H9 (cell line): Measurements from ENCODE around the gene RUNX1. TPM values are rescaled to one million over a fixed set of nuclear protein-coding genes. Genes with fewer than 3 reads are reported as not detected.

Experiments
- DNase-seq: peaks from one replicate; pipeline ENCODE4 v3.0.0-alpha.2; 2017
- H2AFZ ChIP-seq: one replicate; pipeline ENCODE4 v1.6.1; 2013; ENCODE audit warnings: mild to moderate bottlenecking, low read length, control low read depth, moderate library complexity
- H2AK5ac ChIP-seq: 2 replicates; pipeline ENCODE4 v1.6.1; 2013; ENCODE audit warnings: low read length, control low read depth, mixed read lengths; ENCODE audit not compliant: insufficient read length
- H2BK120ac ChIP-seq: one replicate; pipeline ENCODE4 v1.6.1; 2013; ENCODE audit warnings: low read depth, mild to moderate bottlenecking, low read length, control low read depth, inconsistent platforms; ENCODE audit not compliant: poor library complexity, severe bottlenecking
- H2BK12ac ChIP-seq: 2 replicates; pipeline ENCODE4 v1.6.1; 2013; ENCODE audit warnings: low read length, control low read depth, mixed read lengths, low read depth; ENCODE audit not compliant: insufficient read length
- H2BK15ac ChIP-seq: 2 replicates; pipeline ENCODE4 v1.6.1; 2013; ENCODE audit warnings: low read depth, low read length, control low read depth
- H2BK20ac ChIP-seq: one replicate; pipeline ENCODE4 v1.6.1; 2013; ENCODE audit warnings: low read depth, mild to moderate bottlenecking, low read length, control low read depth, inconsistent platforms; ENCODE audit not compliant: poor library complexity, severe bottlenecking
- H2BK5ac ChIP-seq: 2 replicates; pipeline ENCODE4 v1.6.1; 2013; ENCODE audit warnings: low read length, control low read depth, mixed read lengths; ENCODE audit not compliant: insufficient read length
- H3K14ac ChIP-seq: 2 replicates; pipeline ENCODE4 v1.6.1; 2013; ENCODE audit warnings: low read length, control low read depth; ENCODE audit not compliant: insufficient read depth
- H3K18ac ChIP-seq: 2 replicates; pipeline ENCODE4 v1.6.1; 2013; ENCODE audit warnings: low read depth, mild to moderate bottlenecking, mixed read lengths, low read length, control low read depth; ENCODE audit not compliant: insufficient read length
- H3K23ac ChIP-seq: 2 replicates; pipeline ENCODE4 v1.6.1; 2013; ENCODE audit warnings: low read length, control low read depth, mixed read lengths, low read depth; ENCODE audit not compliant: insufficient read length
- H3K23me2 ChIP-seq: 2 replicates; pipeline ENCODE4 v1.6.1; 2013; ENCODE audit warnings: low read depth, mild to moderate bottlenecking, mixed read lengths, low read length, control low read depth; ENCODE audit not compliant: insufficient read length, poor library complexity, severe bottlenecking
- H3K27ac ChIP-seq: 2 replicates; pipeline ENCODE4 v1.5.1; 2013; ENCODE audit warnings: low read length, control low read depth, mixed read lengths, low read depth; ENCODE audit not compliant: insufficient read length
- H3K27me3 ChIP-seq: 2 replicates; pipeline ENCODE4 v1.6.1; 2013; ENCODE audit warnings: low read length, control low read depth, inconsistent platforms; ENCODE audit not compliant: insufficient read depth
- H3K4ac ChIP-seq: 2 replicates; pipeline ENCODE4 v1.6.1; 2013; ENCODE audit warnings: low read depth, mild to moderate bottlenecking, control low read depth, inconsistent platforms, low read length, moderate library complexity
- H3K4me1 ChIP-seq: 2 replicates; pipeline ENCODE4 v1.6.1; 2013; ENCODE audit warnings: low read length, control low read depth, inconsistent platforms; ENCODE audit not compliant: insufficient read depth
- H3K4me2 ChIP-seq: 2 replicates; pipeline ENCODE4 v1.6.1; 2013; ENCODE audit warnings: low read length, control low read depth, mixed read lengths; ENCODE audit not compliant: insufficient read length, insufficient read depth
- H3K56ac ChIP-seq: 2 replicates; pipeline ENCODE4 v1.6.1; 2013; ENCODE audit warnings: low read depth, mild to moderate bottlenecking, mixed read lengths, low read length, control low read depth; ENCODE audit not compliant: insufficient read length
- H3K79me1 ChIP-seq: 2 replicates; pipeline ENCODE4 v1.6.1; 2013; ENCODE audit warnings: low read depth, mild to moderate bottlenecking, moderate library complexity, low read length, control low read depth, inconsistent platforms; ENCODE audit not compliant: insufficient read depth, poor library complexity, severe bottlenecking
- H3K79me2 ChIP-seq: 2 replicates; pipeline ENCODE4 v1.6.1; 2013; ENCODE audit warnings: low read length, control low read depth, inconsistent platforms; ENCODE audit not compliant: insufficient read depth
- H3K9ac ChIP-seq: 2 replicates; pipeline ENCODE4 v1.6.1; 2013; ENCODE audit warnings: low read length, control low read depth, mixed read lengths; ENCODE audit not compliant: insufficient read length; ENCODE audit errors: extremely low read depth
- H3K9me3 ChIP-seq: one replicate; pipeline ENCODE4 v1.6.1; 2013; ENCODE audit warnings: low read depth, low read length, inconsistent platforms; ENCODE audit not compliant: control insufficient read depth
- H3T11ph ChIP-seq: one replicate; pipeline ENCODE4 v1.6.1; 2013; ENCODE audit warnings: mild to moderate bottlenecking, low read length, control low read depth, inconsistent platforms
- H4K20me1 ChIP-seq: one replicate; pipeline ENCODE4 v1.6.1; 2013; ENCODE audit not compliant: control insufficient read depth, insufficient read length, insufficient read depth
- H4K5ac ChIP-seq: 2 replicates; pipeline ENCODE4 v1.6.1; 2013; ENCODE audit warnings: low read depth, mild to moderate bottlenecking, mixed read lengths, low read length, control low read depth; ENCODE audit not compliant: insufficient read length
- H4K8ac ChIP-seq: replicated peaks from 2 replicates; pipeline ENCODE4 v1.6.1; 2013; ENCODE audit warnings: low read length, control low read depth, mixed read lengths, low read depth; ENCODE audit not compliant: insufficient read length
- H4K91ac ChIP-seq: 2 replicates; pipeline ENCODE4 v1.6.1; 2013; ENCODE audit warnings: low read depth, mild to moderate bottlenecking, moderate library complexity, mixed read lengths, low read length, control low read depth; ENCODE audit not compliant: insufficient read length
- H3K27ac Mint-ChIP-seq, 3 experiments: 2 replicates in 2 of 3; 3 replicates in 1 of 3; pipeline ENCODE4 v1.8.0; 2020 to 2021; ENCODE audit warnings: mixed read lengths in 3 of 3, mild to moderate bottlenecking in 1 of 3, moderate library complexity in 1 of 3
- H3K27me3 Mint-ChIP-seq: 2 replicates; pipeline ENCODE4 v1.8.0; 2021; ENCODE audit warnings: low read depth, mild to moderate bottlenecking, moderate library complexity, mixed read lengths
- H3K36me3 Mint-ChIP-seq, 3 experiments: 2 replicates in 2 of 3; 3 replicates in 1 of 3; pipeline ENCODE4 v1.8.0; 2020 to 2021; ENCODE audit warnings: low read depth in 3 of 3, mixed read lengths in 3 of 3; ENCODE audit not compliant: insufficient read depth in 1 of 3
- H3K4me1 Mint-ChIP-seq, 2 experiments: 2 replicates each; pipeline ENCODE4 v1.8.0; 2020; ENCODE audit warnings: mixed read lengths in 2 of 2
- H3K4me3 Mint-ChIP-seq, 2 experiments: 2 replicates in 1 of 2; 3 replicates in 1 of 2; pipeline ENCODE4 v1.8.0; 2020 to 2021; ENCODE audit warnings: mild to moderate bottlenecking in 2 of 2, mixed read lengths in 2 of 2, moderate library complexity in 1 of 2
- H3K9me3 Mint-ChIP-seq, 2 experiments: 2 replicates in 1 of 2; 3 replicates in 1 of 2; pipeline ENCODE4 v1.8.0; 2020; ENCODE audit warnings: mild to moderate bottlenecking in 2 of 2, mixed read lengths in 2 of 2, moderate library complexity in 1 of 2
- CTCF ChIP-seq: fragments of 200-600 bp; sonication (generic); conservative IDR thresholded peaks from 3 replicates; pipeline ENCODE4 v1.8.0; 2021; ENCODE audit warnings: antibody characterized with exemption, mild to moderate bottlenecking
- WGBS: extraction: QIAGEN DNeasy Blood & Tissue Kit; methylation state at CpG from one replicate; pipeline ENCODE4 v1.1.7; 2013; ENCODE audit warnings: missing lambda C conversion rate, low lambda C conversion rate, mixed read lengths; ENCODE audit not compliant: insufficient read length; ENCODE audit errors: extremely low coverage; 5-methylcytosine and 5-hydroxymethylcytosine counted together
- total RNA-seq: library from RNA; stranded (reverse); gene quantifications from 2 replicates; pipeline ENCODE4 v1.2.1, GENCODE V29; 2021

RUNX1 gene
- total RNA-seq, 1 experiment from 2014 or later, result 0.72 TPM

DNA sequence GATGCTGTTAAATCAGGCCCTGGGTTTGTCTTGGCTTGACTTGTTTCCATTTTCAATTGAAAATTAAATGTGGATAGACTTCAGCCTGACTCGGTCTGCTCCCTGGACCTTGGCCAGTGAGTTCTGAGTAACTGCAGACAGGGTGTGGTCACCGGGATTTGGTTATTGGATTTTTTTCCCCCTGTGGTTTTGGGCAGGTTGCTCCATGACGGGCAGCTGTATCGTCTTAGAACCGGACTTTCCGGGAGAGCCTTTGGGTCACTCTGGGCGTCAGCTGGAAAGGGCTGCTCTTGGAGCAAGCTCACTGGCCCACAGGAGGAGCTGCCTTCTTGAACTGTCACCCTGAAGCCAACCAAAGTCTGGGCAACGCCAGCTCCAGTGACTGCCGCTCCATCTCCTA is 305.3 kb downstream of the RUNX1 start:
- Histone ChIP-seq H3K18ac (no peak overlapping the region), H4K5ac (no peak overlapping the region), H3K4ac (no peak overlapping the region), H4K8ac (no peak overlapping the region), H2BK15ac (no peak overlapping the region), H3K9ac (no peak overlapping the region), H3K9me3 (no peaks in the 10 kb centered on the region), H3T11ph (no peak overlapping the region), H4K20me1 (no peaks in the 10 kb centered on the region), H3K23me2 (no peaks in the 10 kb centered on the region), H3K4me2 (no peak overlapping the region), H3K14ac (no peak overlapping the region), H2BK5ac (no peak overlapping the region), H3K79me1 (no peaks in the 10 kb centered on the region), H3K56ac (no peak overlapping the region), H2BK120ac (no peak overlapping the region), H3K79me2 (no peaks in the 10 kb centered on the region), H4K91ac (no peak overlapping the region), H3K27me3 (no peaks in the 10 kb centered on the region), H3K23ac (no peak overlapping the region), H2AFZ (no peak overlapping the region), H2BK20ac (no peak overlapping the region), H3K4me1 (no peaks in the 10 kb centered on the region), H2AK5ac (no peak overlapping the region), H3K27ac (no peak overlapping the region), H2BK12ac (no peak overlapping the region)
- Mint-ChIP-seq H3K36me3 (no peaks in the 10 kb centered on the region), H3K4me3 (no peak overlapping the region), H3K27me3 (peaks cover 12% of the 10 kb centered on the region), H3K4me1 (no peaks in the 10 kb centered on the region), H3K9me3 (peaks cover 0 to 3% of the 10 kb centered on the region in 2 experiments; a peak in 2 of 5 replicates), H3K27ac (no peak overlapping the region)
- no peak for TF ChIP-seq CTCF
- no peak for DNase-seq
- no CpG with 5 or more reads among the region's 9 CpGs for WGBS
